Naive thymus-derived CD4-positive, alpha-beta T cell (primary cell): ENCODE data around the gene PIK3IP1. TPM values are rescaled to one million over a fixed set of nuclear protein-coding genes. Genes with fewer than 3 reads are reported as not detected.

Experiments used
- ATAC-seq: fragments of 150-1000 bp; cut with Tn5 transposase; 2 replicates; pipeline ENCODE4 v1.10.0; 2021; ENCODE audit warnings: mild to moderate bottlenecking, moderate library complexity
- CTCF ChIA-PET: fragments of 350-600 bp; sonication (Branson Sonifier 250); formaldehyde crosslinking; loops from one replicate; lab custom pipeline; 2021; ENCODE audit warnings: antibody characterized with exemption; lab: Charles Lee
- POLR2A ChIA-PET: fragments of 350-600 bp; sonication (Branson Sonifier 250); formaldehyde crosslinking; loops from one replicate; lab custom pipeline; 2021; ENCODE audit warnings: antibody characterized with exemption, inconsistent platforms; lab: Charles Lee
- DNase-seq, 9 donors: peaks; one replicate each; pipeline versions ENCODE4 v3.0.0 to v3.0.0-alpha.2; 2020 to 2022; ENCODE audit warnings: mixed read lengths in 1 of 9
- H3K27ac ChIP-seq: one replicate; pipeline ENCODE4 v1.7.0; 2013; ENCODE audit warnings: mild to moderate bottlenecking, low read depth, low read length, moderate library complexity
- H3K27me3 ChIP-seq, 2 donors: one replicate each; pipeline ENCODE4 v1.7.0; 2013; ENCODE audit warnings: low read length in 2 of 2, mild to moderate bottlenecking in 2 of 2, moderate library complexity in 2 of 2; ENCODE audit not compliant: control insufficient read depth in 2 of 2, insufficient read depth in 2 of 2
- H3K36me3 ChIP-seq, 3 experiments: 1 replicate in 2 of 3; 2 replicates in 1 of 3; pipeline ENCODE4 v1.7.0; 2013; ENCODE audit warnings: low read length in 3 of 3, mild to moderate bottlenecking in 3 of 3, moderate library complexity in 1 of 3; ENCODE audit not compliant: insufficient read depth in 3 of 3, control insufficient read depth in 2 of 3
- H3K4me1 ChIP-seq, 2 donors: one replicate each; pipeline ENCODE4 v1.7.0; 2013; ENCODE audit warnings: low read length in 2 of 2, mild to moderate bottlenecking in 2 of 2, moderate library complexity in 1 of 2; ENCODE audit not compliant: control insufficient read depth in 2 of 2, insufficient read depth in 2 of 2
- H3K4me3 ChIP-seq: 2 replicates; pipeline ENCODE4 v1.7.0; 2013; ENCODE audit warnings: mild to moderate bottlenecking, low read length
- H3K9me3 ChIP-seq, 3 experiments: 1 replicate in 2 of 3; 2 replicates in 1 of 3; pipeline ENCODE4 v1.7.0; 2013; ENCODE audit warnings: low read length in 3 of 3; ENCODE audit not compliant: control insufficient read depth in 2 of 3
- H3K27ac Mint-ChIP-seq, 9 donors: one replicate each; pipeline ENCODE4 v1.8.0; 2020 to 2022; ENCODE audit warnings: mixed read lengths in 9 of 9, mild to moderate bottlenecking in 8 of 9, moderate library complexity in 5 of 9, inconsistent platforms in 2 of 9
- H3K27me3 Mint-ChIP-seq, 5 donors: one replicate each; pipeline ENCODE4 v1.8.0; 2021 to 2022; ENCODE audit warnings: mixed read lengths in 5 of 5, mild to moderate bottlenecking in 1 of 5
- H3K36me3 Mint-ChIP-seq, 5 donors: one replicate each; pipeline ENCODE4 v1.8.0; 2020 to 2022; ENCODE audit warnings: mixed read lengths in 5 of 5, mild to moderate bottlenecking in 3 of 5, inconsistent platforms in 1 of 5
- H3K4me1 Mint-ChIP-seq, 7 donors: one replicate each; pipeline ENCODE4 v1.8.0; 2020 to 2022; ENCODE audit warnings: mixed read lengths in 7 of 7, mild to moderate bottlenecking in 3 of 7, inconsistent platforms in 1 of 7
- H3K4me3 Mint-ChIP-seq, 10 donors: one replicate each; pipeline ENCODE4 v1.8.0; 2020 to 2022; ENCODE audit warnings: mild to moderate bottlenecking in 10 of 10, mixed read lengths in 10 of 10, moderate library complexity in 6 of 10, inconsistent platforms in 2 of 10
- H3K9me3 Mint-ChIP-seq, 11 donors: one replicate each; pipeline ENCODE4 v1.8.0; 2020 to 2022; ENCODE audit warnings: mixed read lengths in 11 of 11, mild to moderate bottlenecking in 4 of 11, inconsistent platforms in 1 of 11, moderate library complexity in 1 of 11
- intact Hi-C, 2 donors: fragments of 100-400 bp; cut with micrococcal nuclease; formaldehyde crosslinking; loops; one replicate each; pipeline ENCODE4 v1.15.1; 2023
- polyA plus RNA-seq, 2 donors: library from polyadenylated mRNA; unstranded; fragments of 300-500 nt; fragmentation: Illumina TruSeq; gene quantifications; one replicate each; pipeline ENCODE4 v1.2.3, GENCODE V29; 2021
- total RNA-seq, 6 experiments: library from RNA in 5 of 6; stranded (reverse) in 5 of 6; gene quantifications; 1 replicate in 5 of 6; 2 replicates in 1 of 6; pipeline ENCODE4 v1.2.3 and lab custom pipeline; 2021 to 2026

The PIK3IP1 gene, protein sequence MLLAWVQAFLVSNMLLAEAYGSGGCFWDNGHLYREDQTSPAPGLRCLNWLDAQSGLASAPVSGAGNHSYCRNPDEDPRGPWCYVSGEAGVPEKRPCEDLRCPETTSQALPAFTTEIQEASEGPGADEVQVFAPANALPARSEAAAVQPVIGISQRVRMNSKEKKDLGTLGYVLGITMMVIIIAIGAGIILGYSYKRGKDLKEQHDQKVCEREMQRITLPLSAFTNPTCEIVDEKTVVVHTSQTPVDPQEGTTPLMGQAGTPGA
- total RNA-seq (100 to 1,000 TPM in 4 of 5 experiments, 10 to 100 TPM in 1; 72.8 to 638 (median 594) TPM), polyA plus RNA-seq (100 to 1,000 TPM; 606 to 941 TPM), total RNA-seq (lab: John Stamatoyannopoulos, UW) (1,466 reads per million, percentile 100 among the genes with 10 or more reads in this experiment)

DNA sequence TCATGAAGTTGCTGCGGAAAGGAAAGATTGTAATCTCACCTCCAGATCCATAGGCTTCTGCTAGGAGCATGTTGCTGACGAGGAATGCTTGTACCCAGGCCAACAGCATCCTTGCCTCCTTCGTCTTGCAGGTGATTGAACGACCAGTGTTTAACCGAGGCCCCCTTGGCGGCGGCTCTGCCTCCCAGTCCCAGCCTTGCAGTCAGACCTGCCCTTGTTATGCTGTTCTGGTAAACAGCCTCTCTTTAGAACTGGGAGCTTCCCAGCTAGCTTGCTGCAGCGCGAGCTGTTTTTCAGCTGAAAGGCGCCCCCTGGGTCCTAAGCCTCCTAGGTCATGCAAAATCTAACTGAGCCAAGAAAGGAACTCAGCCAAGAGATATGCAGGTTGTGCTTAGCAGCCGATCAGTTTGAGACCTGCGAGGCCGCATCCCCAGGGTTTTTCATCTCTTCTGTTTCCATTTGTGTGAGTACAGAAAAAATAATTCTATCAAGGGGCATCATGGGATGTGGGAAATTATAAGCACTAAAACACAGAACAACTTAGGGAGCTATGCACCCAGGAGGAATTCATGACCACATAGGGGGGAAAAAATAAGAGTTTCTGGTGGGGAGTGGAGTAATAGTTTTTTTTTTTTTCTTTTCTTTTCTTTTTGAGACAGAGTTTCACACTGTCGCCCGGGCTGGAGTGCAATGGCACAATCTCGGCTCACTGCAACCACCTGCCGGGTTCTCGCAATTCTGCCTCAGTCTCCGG is at the start of gene PIK3IP1:
PIK3IP1 (minus strand) TSS at position 253 of the 754 bp plus-strand sequence; CDS start at position 109, 144 bp downstream.
- DNase-seq (peak; percentile 65 to 93 (median 90)), ATAC-seq (peak; percentile 61)
- Mint-ChIP-seq H3K27me3 (no peaks in the 10 kb centered on the region), H3K4me1 (peaks cover 32 to 67% (median 60%) of the 10 kb centered on the region in 7 donors), H3K27ac (peak within 1 kb of the TSS; percentile 98 to 100 (median 99)), H3K9me3 (peaks cover 0 to 11% (median 0%) of the 10 kb centered on the region in 11 donors), H3K36me3 (peaks cover 4 to 49% (median 37%) of the 10 kb centered on the region in 5 donors), H3K4me3 (peak within 1 kb of the TSS; percentile 92 to 100 (median 98))
- intact Hi-C loops: loop anchor here (1.0 to 10.0 kb wide), 14 partner anchors 13 to 868 kb away; partner anchors contain the start of genes DEPDC5 (in 2 of the 2), DRG1 (in 2 of the 2), PRR14L (in 2 of the 2) and LIMK2 (in 1 of the 2)
- Histone ChIP-seq H3K27ac (peak within 1 kb of the TSS; percentile 100), H3K9me3 (no peaks in the 10 kb centered on the region), H3K36me3 (peaks cover 22 to 40% (median 35%) of the 10 kb centered on the region in 3 experiments), H3K4me3 (peak within 1 kb of the TSS; percentile 100), H3K27me3 (no peaks in the 10 kb centered on the region), H3K4me1 (peaks cover 45 to 54% of the 10 kb centered on the region in 2 donors)
- ChIA-PET CTCF (interaction anchor here (0.7 to 6.9 kb wide), 13 partner anchors 9 to 317 kb away, joined by 3 to 73 read pairs (median 4); partner anchors contain the start of genes LIMK2 and PATZ1), POLR2A (interaction anchor here (0.7 to 35.9 kb wide), 39 partner anchors 10 to 1247 kb away, joined by 3 to 2331 read pairs (median 5); partner anchors contain the start of genes DRG1, LIMK2, MORC2 and PATZ1)

DNA sequence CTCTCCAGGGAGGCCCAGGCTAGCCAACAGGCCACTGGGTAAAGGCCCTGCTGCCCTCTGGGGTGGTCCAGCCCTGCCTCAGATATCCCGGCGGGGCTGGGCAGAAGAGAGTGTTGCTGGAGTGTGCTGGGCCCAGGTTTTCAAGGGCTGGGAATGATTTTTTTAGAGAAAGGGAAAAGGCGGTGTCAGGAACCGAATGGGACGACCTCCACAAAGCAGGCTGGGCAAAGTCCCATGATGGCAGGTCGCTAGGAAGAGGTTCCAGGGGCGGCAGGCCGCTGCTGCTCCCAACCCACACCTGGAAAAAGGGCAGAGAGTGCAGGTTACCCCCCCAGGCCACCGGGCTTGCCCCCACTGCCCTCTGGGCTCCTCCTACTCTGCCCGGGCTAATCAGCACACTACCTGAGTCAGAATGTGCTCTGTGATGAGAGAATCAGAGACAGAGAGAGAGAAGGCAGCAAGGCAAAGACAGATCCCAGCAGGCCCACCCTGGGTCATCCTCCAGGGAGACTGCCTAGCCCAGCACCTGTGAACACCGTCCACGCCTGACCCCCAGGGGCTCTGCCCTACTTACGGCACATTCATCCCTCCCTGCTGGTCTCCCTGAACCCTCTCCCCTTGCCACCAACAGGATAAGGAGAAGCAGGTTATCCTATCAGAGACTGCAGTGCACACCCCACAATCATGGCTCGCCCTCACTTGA is 49.2 kb upstream of the PIK3IP1 start:
- Histone ChIP-seq H3K9me3 (no peaks in the 10 kb centered on the region), H3K27ac (peak overlapping the region; percentile 24), H3K4me1 (peaks cover 26 to 54% of the 10 kb centered on the region in 2 donors), H3K27me3 (no peaks in the 10 kb centered on the region), H3K4me3 (no peak overlapping the region), H3K36me3 (peaks cover 8 to 66% (median 8%) of the 10 kb centered on the region in 3 experiments)
- Mint-ChIP-seq H3K4me3 (peak overlapping the region; percentile 9 to 91 (median 88)), H3K27me3 (no peaks in the 10 kb centered on the region), H3K9me3 (peaks cover 0 to 4% (median 0%) of the 10 kb centered on the region in 11 donors), H3K27ac (peak overlapping the region in 8 of 9 donors; percentile 71 to 93 (median 86)), H3K4me1 (peaks cover 53 to 85% (median 79%) of the 10 kb centered on the region in 7 donors), H3K36me3 (peaks cover 0 to 30% (median 8%) of the 10 kb centered on the region in 5 donors)
- ChIA-PET POLR2A (interaction anchor here (1.4 to 5.6 kb wide), 2 partner anchors 15 to 51 kb away, joined by 4 to 109 read pairs; partner anchors contain the start of gene PIK3IP1), CTCF (no interaction called here)
- intact Hi-C loops: loop anchor here in 1 of 2 donors (10.0 kb wide), 1 partner anchor 1737 kb away; the partner anchor contains the start of gene NF2
- ATAC-seq (no peak), DNase-seq (no peak)

DNA sequence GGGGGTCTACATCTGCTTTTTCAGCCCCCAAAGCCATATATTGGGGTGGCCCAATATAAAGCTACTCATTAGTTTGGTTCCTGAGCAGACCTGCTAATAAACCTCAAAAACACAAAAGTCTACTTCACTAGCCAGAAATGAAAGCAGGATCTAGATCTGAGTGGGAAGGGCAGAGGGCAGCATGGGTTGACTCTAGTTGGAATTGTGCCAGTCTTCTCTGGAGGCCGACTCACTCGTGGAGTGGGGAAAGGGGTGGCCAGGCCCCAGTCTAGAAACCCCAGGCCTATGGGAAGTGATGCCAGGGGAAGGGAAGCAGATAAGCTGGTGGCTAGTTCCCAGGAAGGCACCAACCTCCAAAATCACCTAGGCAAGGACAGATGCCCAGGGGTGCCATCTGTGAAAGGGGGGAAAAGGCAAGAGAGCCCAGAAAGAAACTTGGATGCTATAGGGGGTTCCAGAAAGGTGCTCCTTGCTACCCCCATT is 48.5 kb upstream of the PIK3IP1 start:
- H3K27ac ChIP-seq: peak overlapping the region; percentile 24
- peaks cover 53 to 89% (median 83%) of the 10 kb centered on the region in 7 donors for H3K4me1 Mint-ChIP-seq
- H3K36me3 Mint-ChIP-seq: peaks cover 0 to 33% (median 8%) of the 10 kb centered on the region in 5 donors
- no peak overlapping the region for H3K4me3 ChIP-seq
- H3K27me3 ChIP-seq: no peaks in the 10 kb centered on the region
- CTCF ChIA-PET: no interaction called here
- DNase-seq: no peak
- peaks cover 8 to 71% (median 9%) of the 10 kb centered on the region in 3 experiments for H3K36me3 ChIP-seq
- no peak for ATAC-seq
- no peaks in the 10 kb centered on the region for H3K27me3 Mint-ChIP-seq
- peak overlapping the region in 7 of 9 donors; percentile 26 to 90 (median 76) for H3K27ac Mint-ChIP-seq
- no peaks in the 10 kb centered on the region for H3K9me3 ChIP-seq
- POLR2A ChIA-PET: interaction anchor here (1.1 to 5.6 kb wide), 3 partner anchors 13 to 115 kb away, joined by 3 to 109 read pairs (median 5); partner anchors contain the start of gene PIK3IP1
- peaks cover 0 to 4% (median 0%) of the 10 kb centered on the region in 11 donors for H3K9me3 Mint-ChIP-seq
- peaks cover 26 to 54% of the 10 kb centered on the region in 2 donors for H3K4me1 ChIP-seq
- H3K4me3 Mint-ChIP-seq: peak overlapping the region in 6 of 10 donors; percentile 14 to 87 (median 44)
- intact Hi-C loops: loop anchor here in 1 of 2 donors (10.0 kb wide), 1 partner anchor 1736 kb away; the partner anchor contains the start of gene NF2

DNA sequence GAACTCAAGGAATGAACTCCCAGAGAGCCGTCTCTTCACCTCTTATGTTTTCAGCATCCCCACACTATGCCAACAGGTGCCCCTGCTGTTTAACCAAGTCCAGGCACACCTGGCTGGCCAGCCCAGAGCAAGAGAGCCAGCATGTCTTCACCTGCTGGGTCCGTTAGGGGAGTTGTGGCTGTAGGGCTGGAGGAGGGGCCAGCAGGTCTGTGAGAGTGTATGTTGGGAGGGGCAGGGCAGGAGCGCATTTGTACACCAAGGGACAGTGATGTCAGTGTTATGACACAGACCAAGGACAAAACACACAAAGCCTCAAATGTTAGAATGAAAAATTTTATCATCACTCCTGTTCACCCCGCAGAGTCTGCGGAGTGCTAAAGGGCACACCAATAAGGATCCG is 48.1 kb upstream of the PIK3IP1 start:
- peaks cover 0 to 37% (median 9%) of the 10 kb centered on the region in 5 donors for H3K36me3 Mint-ChIP-seq
- CTCF ChIA-PET: no interaction called here

DNA sequence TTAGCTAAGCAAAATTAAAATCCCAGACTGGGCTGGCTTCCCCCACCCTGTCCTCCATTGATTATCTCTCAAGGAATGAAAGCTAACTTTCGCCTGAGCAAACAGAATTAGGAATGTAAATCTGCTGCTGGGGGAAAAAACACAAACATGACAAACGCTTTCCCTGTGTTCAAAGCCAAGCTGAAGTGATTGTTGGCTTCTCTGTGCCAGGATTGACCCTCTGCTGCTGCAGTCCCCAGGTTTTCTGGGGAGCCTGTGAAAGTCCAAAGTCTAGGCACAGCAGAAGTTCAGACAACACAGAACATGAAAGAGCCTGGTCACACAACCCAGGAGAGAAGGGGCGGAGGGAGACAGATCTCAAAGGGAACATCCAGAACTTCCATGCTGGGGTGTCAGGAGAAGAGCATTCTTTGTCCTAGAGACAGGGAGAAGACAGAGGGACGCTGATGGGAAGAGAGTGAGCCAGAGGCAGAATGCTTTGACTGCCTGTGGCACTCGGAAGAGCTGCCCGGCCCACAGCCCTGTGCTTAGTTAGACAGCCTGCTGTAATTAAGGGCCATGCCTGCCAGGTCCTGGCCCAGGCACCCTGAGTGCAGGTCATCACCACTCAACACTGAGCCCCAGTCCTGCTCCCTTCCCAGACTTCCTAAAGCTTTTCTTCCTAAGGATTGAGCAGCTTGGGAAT is 47.0 kb upstream of the PIK3IP1 start:
- peaks cover 18 to 47% of the 10 kb centered on the region in 2 donors for H3K4me1 ChIP-seq
- no peaks in the 10 kb centered on the region for H3K9me3 ChIP-seq
- no peaks in the 10 kb centered on the region for H3K27me3 ChIP-seq
- peaks cover 16 to 86% (median 16%) of the 10 kb centered on the region in 3 experiments for H3K36me3 ChIP-seq
- ChIA-PET POLR2A (interaction anchor here (0.5 to 2.0 kb wide), 5 partner anchors 12 to 114 kb away, joined by 3 to 5 read pairs (median 3); partner anchors contain the start of gene PIK3IP1), CTCF (interaction anchor here (0.7 kb wide), 1 partner anchor 80 kb away, joined by 3 read pairs; no protein-coding TSS in a partner anchor)
- Mint-ChIP-seq H3K36me3 (peaks cover 0 to 45% (median 14%) of the 10 kb centered on the region in 5 donors), H3K4me1 (peaks cover 51 to 90% (median 89%) of the 10 kb centered on the region in 7 donors), H3K27ac (peak overlapping the region in 8 of 9 donors; percentile 57 to 87 (median 72)), H3K27me3 (no peaks in the 10 kb centered on the region), H3K9me3 (peaks cover 0 to 2% (median 0%) of the 10 kb centered on the region in 11 donors), H3K4me3 (peak overlapping the region in 4 of 10 donors; percentile 7 to 54 (median 48))
- H3K27ac ChIP-seq: peak overlapping the region; percentile 14
- no peak overlapping the region for H3K4me3 ChIP-seq
- ATAC-seq: no peak
- no peak for DNase-seq
- intact Hi-C loops: no loop called here

More for the DNA sequence above, 48.1 kb upstream of the PIK3IP1 start:
- intact Hi-C loops: loop anchor here in 1 of 2 donors (10.0 kb wide), 1 partner anchor 1736 kb away; the partner anchor contains the start of gene NF2
- Histone ChIP-seq H3K4me3 (no peak overlapping the region), H3K9me3 (no peaks in the 10 kb centered on the region), H3K4me1 (peaks cover 26 to 54% of the 10 kb centered on the region in 2 donors), H3K27me3 (no peaks in the 10 kb centered on the region), H3K27ac (peak overlapping the region; percentile 15), H3K36me3 (peaks cover 9 to 75% (median 13%) of the 10 kb centered on the region in 3 experiments)
- POLR2A ChIA-PET: interaction anchor here (0.7 to 5.6 kb wide), 4 partner anchors 13 to 275 kb away, joined by 3 to 109 read pairs (median 4); partner anchors contain the start of gene PIK3IP1
- Mint-ChIP-seq H3K27ac (peak overlapping the region in 7 of 9 donors; percentile 26 to 90 (median 76)), H3K27me3 (no peaks in the 10 kb centered on the region), H3K9me3 (peaks cover 0 to 4% (median 0%) of the 10 kb centered on the region in 11 donors), H3K4me3 (peak overlapping the region in 4 of 10 donors; percentile 34 to 87 (median 78)), H3K4me1 (peaks cover 55 to 90% (median 87%) of the 10 kb centered on the region in 7 donors)
- ATAC-seq (no peak), DNase-seq (no peak)
